WTC11 (cell line): ENCODE data around the gene GRB10.

Experiments used
- ESRRA ChIP-seq: sonication (generic); formaldehyde crosslinking; IDR thresholded peaks from 2 replicates; pipeline ENCODE4 v1.8.1; 2022; ENCODE audit warnings: mild to moderate bottlenecking, missing genetic modification reagents, borderline replicate concordance
- PRRX2 ChIP-seq: fragments of 250-450 bp; sonication (Bioruptor Pico); IDR thresholded peaks from 2 replicates; pipeline ENCODE4 v1.8.0; 2021; ENCODE audit warnings: mild to moderate bottlenecking
- ZNF121 ChIP-seq: sonication (generic); formaldehyde crosslinking; IDR thresholded peaks from 2 replicates; pipeline ENCODE4 v1.8.0; 2023; ENCODE audit warnings: missing genetic modification reagents
- TF ChIP-seq, protein P1 (sequence below): fragments of 200-600 bp; IDR thresholded peaks from 2 replicates; pipeline ENCODE4 v1.8.0; 2022; ENCODE audit warnings: antibody characterized with exemption
- TF ChIP-seq, protein P2 (sequence below): sonication (generic); formaldehyde crosslinking; conservative IDR thresholded peaks from 2 replicates; pipeline ENCODE4 v1.8.1; 2022; ENCODE audit warnings: mild to moderate bottlenecking, missing genetic modification reagents
- TF ChIP-seq, protein P3 (sequence below): sonication (generic); formaldehyde crosslinking; IDR thresholded peaks from 2 replicates; pipeline ENCODE4 v1.8.0; 2022; ENCODE audit warnings: missing genetic modification reagents

DNA sequence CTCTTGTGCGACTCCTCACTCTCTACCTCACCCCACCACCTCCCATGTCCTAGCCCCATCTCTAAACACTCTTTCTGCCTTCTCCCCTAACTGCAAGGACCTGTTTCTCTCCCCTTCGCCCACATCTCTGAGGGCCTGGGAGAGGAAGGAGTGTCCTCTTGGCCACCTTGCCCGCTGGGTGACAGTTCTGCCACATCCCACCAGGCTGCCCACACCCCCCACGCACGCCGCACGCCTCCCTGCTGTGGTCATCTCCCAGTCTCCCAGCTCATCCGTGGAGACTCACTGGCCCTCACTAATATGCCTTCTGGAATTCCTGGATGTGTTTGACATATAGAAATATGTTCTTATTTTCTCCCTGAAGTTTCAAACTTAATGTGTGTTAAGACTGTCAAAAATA, 48.5 kb downstream of the GRB10 start:
- TF ChIP-seq, protein P1, sequence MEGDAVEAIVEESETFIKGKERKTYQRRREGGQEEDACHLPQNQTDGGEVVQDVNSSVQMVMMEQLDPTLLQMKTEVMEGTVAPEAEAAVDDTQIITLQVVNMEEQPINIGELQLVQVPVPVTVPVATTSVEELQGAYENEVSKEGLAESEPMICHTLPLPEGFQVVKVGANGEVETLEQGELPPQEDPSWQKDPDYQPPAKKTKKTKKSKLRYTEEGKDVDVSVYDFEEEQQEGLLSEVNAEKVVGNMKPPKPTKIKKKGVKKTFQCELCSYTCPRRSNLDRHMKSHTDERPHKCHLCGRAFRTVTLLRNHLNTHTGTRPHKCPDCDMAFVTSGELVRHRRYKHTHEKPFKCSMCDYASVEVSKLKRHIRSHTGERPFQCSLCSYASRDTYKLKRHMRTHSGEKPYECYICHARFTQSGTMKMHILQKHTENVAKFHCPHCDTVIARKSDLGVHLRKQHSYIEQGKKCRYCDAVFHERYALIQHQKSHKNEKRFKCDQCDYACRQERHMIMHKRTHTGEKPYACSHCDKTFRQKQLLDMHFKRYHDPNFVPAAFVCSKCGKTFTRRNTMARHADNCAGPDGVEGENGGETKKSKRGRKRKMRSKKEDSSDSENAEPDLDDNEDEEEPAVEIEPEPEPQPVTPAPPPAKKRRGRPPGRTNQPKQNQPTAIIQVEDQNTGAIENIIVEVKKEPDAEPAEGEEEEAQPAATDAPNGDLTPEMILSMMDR = no peak
- TF ChIP-seq ESRRA (CRISPR knock-in tag) (no peak), PRRX2 (no peak), ZNF121 (CRISPR knock-in tag) (no peak)
- TF ChIP-seq, protein P2, sequence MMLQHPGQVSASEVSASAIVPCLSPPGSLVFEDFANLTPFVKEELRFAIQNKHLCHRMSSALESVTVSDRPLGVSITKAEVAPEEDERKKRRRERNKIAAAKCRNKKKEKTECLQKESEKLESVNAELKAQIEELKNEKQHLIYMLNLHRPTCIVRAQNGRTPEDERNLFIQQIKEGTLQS (CRISPR knock-in tag) = no peak
- TF ChIP-seq, protein P3, sequence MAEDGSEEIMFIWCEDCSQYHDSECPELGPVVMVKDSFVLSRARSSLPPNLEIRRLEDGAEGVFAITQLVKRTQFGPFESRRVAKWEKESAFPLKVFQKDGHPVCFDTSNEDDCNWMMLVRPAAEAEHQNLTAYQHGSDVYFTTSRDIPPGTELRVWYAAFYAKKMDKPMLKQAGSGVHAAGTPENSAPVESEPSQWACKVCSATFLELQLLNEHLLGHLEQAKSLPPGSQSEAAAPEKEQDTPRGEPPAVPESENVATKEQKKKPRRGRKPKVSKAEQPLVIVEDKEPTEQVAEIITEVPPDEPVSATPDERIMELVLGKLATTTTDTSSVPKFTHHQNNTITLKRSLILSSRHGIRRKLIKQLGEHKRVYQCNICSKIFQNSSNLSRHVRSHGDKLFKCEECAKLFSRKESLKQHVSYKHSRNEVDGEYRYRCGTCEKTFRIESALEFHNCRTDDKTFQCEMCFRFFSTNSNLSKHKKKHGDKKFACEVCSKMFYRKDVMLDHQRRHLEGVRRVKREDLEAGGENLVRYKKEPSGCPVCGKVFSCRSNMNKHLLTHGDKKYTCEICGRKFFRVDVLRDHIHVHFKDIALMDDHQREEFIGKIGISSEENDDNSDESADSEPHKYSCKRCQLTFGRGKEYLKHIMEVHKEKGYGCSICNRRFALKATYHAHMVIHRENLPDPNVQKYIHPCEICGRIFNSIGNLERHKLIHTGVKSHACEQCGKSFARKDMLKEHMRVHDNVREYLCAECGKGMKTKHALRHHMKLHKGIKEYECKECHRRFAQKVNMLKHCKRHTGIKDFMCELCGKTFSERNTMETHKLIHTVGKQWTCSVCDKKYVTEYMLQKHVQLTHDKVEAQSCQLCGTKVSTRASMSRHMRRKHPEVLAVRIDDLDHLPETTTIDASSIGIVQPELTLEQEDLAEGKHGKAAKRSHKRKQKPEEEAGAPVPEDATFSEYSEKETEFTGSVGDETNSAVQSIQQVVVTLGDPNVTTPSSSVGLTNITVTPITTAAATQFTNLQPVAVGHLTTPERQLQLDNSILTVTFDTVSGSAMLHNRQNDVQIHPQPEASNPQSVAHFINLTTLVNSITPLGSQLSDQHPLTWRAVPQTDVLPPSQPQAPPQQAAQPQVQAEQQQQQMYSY (CRISPR knock-in tag) = no peak
